NCI-H748 (cell line): ENCODE results near the gene SLC25A3.
A peak's percentile ranks its signal among the peaks of the same experiment; 100 is the strongest.
"Not testable (repeated sequence)": the region's sequence is repeated elsewhere in the genome, so short reads cannot be mapped to it uniquely, and the experiment has no call there.

ENCODE experiments used
- DNase-seq: peaks from one replicate; lab custom pipeline; 2025; ENCODE audit not compliant: unreplicated experiment; lab: John Stamatoyannopoulos, UW

The SLC25A3 gene

GRCh38 chr12:98594050-98594835 lies 757 bp downstream of the SLC25A3 start:
- peak; percentile 59 for DNase-seq

- DNase-seq: no peak
Observed at GRCh38 chr12:98595243-98595988, 1.9 kb downstream of the SLC25A3 start.

GRCh38 chr12:98597313-98597712 lies 3.8 kb downstream of the SLC25A3 start:
- not testable (repeated sequence) for DNase-seq

- DNase-seq: no peak
Observed at GRCh38 chr12:98601924-98602323, 8.4 kb downstream of the SLC25A3 start.

- DNase-seq: no peak
Observed at GRCh38 chr12:98606359-98606988, 13.0 kb downstream of the SLC25A3 start.

- no peak for DNase-seq
Observed at GRCh38 chr12:98610596-98610995, 17.1 kb downstream of the SLC25A3 start.

- DNase-seq: no peak
Observed at GRCh38 chr12:98612696-98613334, 19.3 kb downstream of the SLC25A3 start.

- no peak for DNase-seq
Observed at GRCh38 chr12:98618952-98619351, 25.5 kb downstream of the SLC25A3 start.

- peak; percentile 37 for DNase-seq
Observed at GRCh38 chr12:98635657-98636323, 42.3 kb downstream of the SLC25A3 start.

GRCh38 chr12:98637068-98637467 lies 43.6 kb downstream of the SLC25A3 start:
- DNase-seq: no peak

- DNase-seq: no peak
Observed at GRCh38 chr12:98638009-98638408, 44.5 kb downstream of the SLC25A3 start.

GRCh38 chr12:98639491-98639890 lies 46.0 kb downstream of the SLC25A3 start:
- no peak for DNase-seq

- DNase-seq: not testable (repeated sequence)
Observed at GRCh38 chr12:98642801-98643200, 49.3 kb downstream of the SLC25A3 start.

- DNase-seq: peak; percentile 79
Observed at GRCh38 chr12:98644433-98644711, 50.9 kb downstream of the SLC25A3 start.

- peak; percentile 96 for DNase-seq
Observed at GRCh38 chr12:98644712-98645571, 51.5 kb downstream of the SLC25A3 start, which contains the start of the genes APAF1 and IKBIP. TSS of gene APAF1 (plus strand) at chr12:98645290. CDS start at chr12:98648360, 3,070 bp downstream. TSS of gene IKBIP (minus strand) at chr12:98644788. CDS start at chr12:98644701, 87 bp downstream.

GRCh38 chr12:98645572-98646067 lies 52.1 kb downstream of the SLC25A3 start:
- DNase-seq: peak; percentile 35

- peak; percentile 35 for DNase-seq
Observed at GRCh38 chr12:98646294-98647090, 53.0 kb downstream of the SLC25A3 start.

GRCh38 chr12:98651328-98651727 lies 57.8 kb downstream of the SLC25A3 start:
- DNase-seq: no peak
